HL-60 (cell line): ENCODE results near the gene CTNNA3.

Experiments used
- TF ChIP-seq, protein P1 (sequence below): IDR thresholded peaks from one replicate; pipeline ENCODE4 v1.5.1; 2011; ENCODE audit warnings: low read length, control low read depth, inconsistent platforms; ENCODE audit not compliant: insufficient read depth
- TF ChIP-seq, protein P2 (sequence below): IDR thresholded peaks from 2 replicates; pipeline ENCODE4 v1.6.1; 2012; ENCODE audit warnings: low read depth; ENCODE audit not compliant: insufficient replicate concordance

DNA sequence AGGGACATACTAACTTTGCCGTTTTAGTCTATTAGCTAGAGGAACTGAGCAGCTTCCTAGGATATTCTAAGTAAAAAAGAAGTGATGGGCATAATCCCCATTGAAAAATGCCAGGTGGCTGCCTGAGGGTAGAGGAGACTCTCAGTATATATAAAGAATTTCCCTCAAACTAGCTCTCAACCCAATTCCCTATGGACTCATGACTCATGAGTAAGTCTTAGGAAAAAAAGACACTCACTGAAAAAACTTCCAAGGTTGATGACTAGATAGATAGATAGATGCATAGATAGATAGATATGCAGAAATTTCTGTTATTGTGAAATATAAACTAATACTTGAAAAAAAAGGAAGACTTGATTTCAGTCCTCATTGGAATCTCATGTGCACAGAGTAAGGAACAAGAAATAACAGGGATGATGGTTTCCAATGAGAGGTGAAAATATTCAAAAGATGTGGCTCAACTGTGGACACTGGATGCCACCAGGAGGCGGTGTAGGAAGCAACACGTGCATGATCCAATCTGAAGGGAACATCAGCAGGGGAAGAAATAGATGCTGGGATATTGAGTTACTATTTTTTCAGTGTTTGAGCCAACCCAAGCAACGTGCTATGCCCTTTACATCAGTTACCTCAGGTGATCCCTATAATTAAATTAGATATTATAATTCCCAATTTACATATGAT is 1481.1 kb downstream of the CTNNA3 start:
- TF ChIP-seq, protein P1, sequence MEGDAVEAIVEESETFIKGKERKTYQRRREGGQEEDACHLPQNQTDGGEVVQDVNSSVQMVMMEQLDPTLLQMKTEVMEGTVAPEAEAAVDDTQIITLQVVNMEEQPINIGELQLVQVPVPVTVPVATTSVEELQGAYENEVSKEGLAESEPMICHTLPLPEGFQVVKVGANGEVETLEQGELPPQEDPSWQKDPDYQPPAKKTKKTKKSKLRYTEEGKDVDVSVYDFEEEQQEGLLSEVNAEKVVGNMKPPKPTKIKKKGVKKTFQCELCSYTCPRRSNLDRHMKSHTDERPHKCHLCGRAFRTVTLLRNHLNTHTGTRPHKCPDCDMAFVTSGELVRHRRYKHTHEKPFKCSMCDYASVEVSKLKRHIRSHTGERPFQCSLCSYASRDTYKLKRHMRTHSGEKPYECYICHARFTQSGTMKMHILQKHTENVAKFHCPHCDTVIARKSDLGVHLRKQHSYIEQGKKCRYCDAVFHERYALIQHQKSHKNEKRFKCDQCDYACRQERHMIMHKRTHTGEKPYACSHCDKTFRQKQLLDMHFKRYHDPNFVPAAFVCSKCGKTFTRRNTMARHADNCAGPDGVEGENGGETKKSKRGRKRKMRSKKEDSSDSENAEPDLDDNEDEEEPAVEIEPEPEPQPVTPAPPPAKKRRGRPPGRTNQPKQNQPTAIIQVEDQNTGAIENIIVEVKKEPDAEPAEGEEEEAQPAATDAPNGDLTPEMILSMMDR: no peak
- TF ChIP-seq, protein P2, sequence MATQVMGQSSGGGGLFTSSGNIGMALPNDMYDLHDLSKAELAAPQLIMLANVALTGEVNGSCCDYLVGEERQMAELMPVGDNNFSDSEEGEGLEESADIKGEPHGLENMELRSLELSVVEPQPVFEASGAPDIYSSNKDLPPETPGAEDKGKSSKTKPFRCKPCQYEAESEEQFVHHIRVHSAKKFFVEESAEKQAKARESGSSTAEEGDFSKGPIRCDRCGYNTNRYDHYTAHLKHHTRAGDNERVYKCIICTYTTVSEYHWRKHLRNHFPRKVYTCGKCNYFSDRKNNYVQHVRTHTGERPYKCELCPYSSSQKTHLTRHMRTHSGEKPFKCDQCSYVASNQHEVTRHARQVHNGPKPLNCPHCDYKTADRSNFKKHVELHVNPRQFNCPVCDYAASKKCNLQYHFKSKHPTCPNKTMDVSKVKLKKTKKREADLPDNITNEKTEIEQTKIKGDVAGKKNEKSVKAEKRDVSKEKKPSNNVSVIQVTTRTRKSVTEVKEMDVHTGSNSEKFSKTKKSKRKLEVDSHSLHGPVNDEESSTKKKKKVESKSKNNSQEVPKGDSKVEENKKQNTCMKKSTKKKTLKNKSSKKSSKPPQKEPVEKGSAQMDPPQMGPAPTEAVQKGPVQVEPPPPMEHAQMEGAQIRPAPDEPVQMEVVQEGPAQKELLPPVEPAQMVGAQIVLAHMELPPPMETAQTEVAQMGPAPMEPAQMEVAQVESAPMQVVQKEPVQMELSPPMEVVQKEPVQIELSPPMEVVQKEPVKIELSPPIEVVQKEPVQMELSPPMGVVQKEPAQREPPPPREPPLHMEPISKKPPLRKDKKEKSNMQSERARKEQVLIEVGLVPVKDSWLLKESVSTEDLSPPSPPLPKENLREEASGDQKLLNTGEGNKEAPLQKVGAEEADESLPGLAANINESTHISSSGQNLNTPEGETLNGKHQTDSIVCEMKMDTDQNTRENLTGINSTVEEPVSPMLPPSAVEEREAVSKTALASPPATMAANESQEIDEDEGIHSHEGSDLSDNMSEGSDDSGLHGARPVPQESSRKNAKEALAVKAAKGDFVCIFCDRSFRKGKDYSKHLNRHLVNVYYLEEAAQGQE: no peak
